HG02763 (cell line): ENCODE data around the gene LONRF2.

Experiments
- ATAC-seq: cut with Tn5 transposase; IDR thresholded peaks from one replicate; pipeline ENCODE4 v1.9.1; 2021; ENCODE audit warnings: mild to moderate bottlenecking, moderate library complexity; ENCODE audit not compliant: unreplicated experiment

The LONRF2 gene

DNA sequence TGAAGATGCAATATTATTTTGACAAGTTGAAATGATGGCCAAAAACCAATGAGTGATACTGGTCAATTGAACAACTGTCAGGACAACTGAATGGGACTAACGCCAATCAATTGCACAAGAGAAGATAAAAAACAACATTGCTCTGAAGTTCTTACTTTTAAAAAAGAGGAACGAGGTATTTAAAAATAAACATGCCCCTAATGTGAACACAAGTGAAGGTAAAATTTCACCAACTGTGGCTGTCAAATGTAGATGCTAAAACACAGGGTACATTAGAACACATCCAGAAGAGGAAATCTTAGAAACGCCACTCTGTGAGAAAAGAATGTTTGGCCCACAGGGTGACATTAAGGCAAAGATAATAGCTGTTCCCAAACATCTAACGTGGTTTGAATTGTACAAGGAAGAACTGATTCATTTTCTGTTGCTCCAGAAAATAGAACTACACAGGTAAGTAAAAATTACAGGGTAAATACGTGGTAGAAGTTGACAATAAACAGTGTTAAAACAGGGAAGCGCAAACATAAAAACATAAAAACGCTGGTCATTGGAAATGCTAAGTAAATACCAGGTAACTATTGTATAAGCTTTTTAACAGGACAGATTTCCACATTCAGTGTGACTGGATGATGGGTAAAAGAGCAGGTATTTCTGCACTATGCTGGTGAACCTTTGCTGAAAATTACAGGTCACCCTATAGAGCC is 20.3 kb downstream of the LONRF2 start:
- no peak for ATAC-seq

DNA sequence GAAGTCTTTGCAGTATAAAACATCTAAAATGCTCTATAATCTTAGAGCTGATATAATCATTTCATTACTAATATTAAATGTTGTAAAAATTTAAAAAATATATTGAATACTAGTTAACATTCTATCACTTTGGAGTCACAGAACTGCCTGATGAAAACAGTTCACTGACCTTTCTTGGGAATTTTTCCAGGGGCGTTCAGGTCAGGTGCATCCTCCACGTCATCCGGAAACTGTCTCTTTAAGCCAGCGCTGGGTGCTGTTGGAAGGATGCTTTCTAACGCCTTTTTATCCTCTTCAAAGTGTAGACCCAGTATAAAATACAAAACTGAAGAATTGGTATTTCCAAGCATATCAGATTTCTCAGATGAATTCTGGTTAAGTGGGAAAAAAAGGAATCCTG is 22.8 kb downstream of the LONRF2 start:
- ATAC-seq: no peak

DNA sequence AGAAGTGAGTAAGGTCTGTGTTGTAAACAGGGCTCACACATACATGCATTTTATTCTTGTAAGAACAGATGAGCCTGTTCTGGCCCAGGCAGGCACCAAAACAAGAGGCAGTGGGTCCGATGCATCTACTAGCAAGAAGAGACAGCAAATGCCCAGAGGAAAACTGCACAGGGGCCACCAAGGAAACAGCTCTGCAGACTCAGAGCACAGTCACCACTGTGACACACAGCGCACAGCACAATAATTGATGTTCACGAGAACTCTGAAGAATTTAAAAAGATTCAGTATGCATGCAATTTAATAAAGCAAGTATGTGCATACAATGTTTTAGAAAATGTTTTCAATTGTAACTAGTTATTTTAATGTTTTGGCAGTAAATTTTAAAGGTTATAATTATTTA is 24.8 kb downstream of the LONRF2 start:
- no peak for ATAC-seq

DNA sequence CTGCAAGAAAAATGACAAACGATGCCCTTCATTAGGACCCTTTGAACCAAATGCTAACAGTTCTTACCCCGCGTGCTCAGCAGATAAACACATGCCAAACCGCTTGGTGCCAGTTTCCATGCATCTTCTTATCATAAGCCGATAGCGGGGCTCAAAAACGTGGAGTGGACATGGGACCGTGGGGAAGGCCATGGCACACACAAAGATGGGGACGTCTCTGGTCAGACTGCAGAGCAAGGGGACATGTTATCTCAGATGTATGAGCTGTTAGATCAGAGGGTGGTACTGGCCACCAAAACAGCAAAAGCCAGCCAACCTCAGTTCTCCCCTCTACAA is 28.2 kb downstream of the LONRF2 start:
- no peak for ATAC-seq

DNA sequence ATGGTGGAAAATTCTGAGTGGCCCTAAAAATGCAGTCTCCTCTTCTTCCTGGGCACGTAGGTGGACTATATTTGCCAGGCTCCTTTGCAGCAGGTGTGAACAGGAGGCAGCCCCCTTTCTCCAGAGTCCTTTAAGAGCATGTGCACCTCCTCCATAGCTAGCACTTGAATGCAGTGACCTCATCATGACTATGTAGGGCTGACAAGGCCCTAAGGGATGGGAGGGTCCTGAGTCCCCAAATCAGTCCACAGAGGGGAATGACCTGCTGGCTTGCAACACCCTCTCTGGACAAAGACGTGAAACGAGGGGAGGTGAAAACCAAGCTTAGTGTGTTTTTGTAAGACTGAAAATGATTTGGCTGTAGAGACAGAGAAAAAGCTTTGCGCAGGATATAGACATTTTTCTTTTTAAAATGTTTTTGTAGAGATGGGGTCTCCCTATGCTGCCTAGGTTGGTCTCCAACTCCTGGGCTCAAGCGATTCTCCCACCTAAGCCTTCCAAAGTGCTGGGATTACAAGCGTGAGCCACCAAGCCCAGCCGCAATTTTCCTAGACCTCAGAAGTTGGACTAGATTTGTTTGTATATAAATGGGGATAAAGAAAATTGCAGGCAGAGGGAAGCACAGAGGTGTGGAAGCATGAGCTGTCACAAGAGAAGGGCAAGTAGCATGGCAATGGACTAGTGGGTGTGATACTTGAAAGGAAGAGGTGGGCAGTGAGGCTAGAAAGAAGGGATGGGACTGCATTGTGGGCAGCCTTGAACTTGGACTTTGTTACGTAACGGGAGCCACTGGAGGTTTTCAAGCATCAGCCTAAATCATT is 28.8 kb downstream of the LONRF2 start:
- no peak for ATAC-seq

DNA sequence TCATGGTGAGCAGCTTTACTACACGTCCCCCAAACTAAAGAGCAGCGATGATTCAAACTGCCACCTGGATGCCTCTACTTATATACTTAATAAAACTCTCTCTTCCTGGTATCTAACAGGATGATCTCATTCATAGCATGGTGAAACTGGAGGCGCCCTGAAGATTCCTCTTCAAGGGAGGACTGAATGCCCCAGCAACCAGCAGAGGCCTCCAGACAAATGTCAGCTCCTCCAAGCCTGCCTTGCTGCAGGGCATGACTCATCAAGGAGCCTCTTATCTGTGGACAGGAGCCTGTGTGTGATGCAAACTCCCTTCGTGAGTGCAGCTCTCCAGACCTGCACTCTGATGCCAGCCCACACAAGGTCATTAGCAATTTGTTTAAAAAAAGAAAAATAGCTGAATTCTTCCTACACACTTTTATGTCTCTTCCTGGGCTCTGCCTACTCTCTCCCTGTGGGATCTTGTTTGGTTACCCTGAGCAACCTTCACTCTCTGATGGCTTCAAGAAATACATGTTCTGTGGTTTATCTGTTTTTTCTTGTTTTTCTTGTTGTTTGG is 30.2 kb downstream of the LONRF2 start:
- ATAC-seq: no peak

DNA sequence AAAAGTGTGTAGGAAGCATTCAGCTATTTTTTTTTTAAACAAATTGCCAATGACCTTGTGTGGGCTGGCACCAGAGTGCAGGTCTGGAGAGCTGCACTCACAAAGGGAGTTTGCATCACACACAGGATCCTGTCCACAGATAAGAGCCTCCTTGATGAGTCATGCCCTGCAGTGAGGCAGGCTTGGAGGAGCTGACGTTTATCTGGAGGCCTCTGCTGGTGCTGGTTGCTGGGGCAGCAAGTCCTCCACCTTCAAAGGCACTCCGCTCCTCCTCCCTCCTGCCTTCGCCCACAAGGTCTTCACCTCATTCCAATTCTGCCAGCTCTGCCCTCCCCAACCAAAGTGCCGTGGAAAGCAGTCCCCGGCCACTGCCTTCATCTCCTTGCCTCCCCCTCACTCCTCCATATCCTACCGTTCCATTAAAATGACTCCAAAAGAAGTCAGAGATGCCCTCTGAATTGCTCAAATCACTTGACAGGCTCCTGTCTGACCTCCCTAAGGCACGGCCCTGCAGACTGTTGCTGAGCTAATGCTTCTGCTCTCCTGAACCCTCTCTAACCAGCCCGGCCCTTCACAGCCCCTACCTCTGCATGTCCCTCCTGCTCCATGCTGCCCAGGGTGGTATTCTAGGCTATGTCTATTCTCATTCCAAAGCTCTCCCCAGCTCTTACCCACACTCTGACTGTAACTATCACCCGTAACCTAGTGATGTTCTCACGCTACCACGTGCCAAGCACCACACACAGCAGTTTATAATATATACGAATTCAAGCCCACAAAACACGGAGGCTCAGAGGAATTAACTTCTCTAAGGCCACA is 30.9 kb downstream of the LONRF2 start:
- ATAC-seq: no peak

DNA sequence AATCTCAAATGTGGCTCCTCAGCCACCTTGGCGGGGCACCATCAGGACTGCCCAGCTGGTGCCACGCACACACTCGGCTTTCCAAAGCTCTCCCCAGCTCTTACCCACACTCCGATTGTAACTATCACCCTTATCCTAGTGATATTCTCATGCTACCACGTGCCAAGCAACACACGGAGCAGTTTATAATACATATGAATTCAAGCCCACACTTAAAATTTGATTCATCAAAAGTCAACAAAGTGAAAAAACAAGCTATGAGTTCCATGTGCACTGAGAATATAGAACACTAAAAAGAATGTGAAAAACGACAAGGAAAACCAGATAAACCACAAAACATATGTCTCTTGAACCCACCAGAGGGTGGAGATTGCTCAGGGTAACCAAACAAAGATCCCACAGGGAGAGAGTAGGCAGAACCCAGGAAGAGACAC is 31.6 kb downstream of the LONRF2 start:
- ATAC-seq: no peak

DNA sequence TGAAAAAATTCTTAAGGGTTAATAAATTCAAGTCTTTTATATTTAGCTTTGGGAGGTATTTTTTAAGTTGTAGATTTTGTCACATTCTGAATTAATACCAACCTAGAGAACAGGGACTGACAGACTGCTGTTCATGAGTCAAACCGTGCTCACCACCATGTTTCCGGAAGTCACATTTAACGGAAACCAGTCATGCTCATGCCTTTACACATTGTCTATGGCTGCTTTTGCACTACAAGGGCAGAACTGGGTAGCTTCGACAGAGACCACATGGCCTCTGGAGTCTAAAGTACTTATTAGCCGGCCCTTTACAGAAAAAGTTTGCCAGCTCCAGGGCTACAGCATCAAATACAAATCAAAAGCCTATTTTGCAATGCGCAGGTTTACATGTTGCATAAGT is 33.3 kb downstream of the LONRF2 start:
- ATAC-seq: no peak

DNA sequence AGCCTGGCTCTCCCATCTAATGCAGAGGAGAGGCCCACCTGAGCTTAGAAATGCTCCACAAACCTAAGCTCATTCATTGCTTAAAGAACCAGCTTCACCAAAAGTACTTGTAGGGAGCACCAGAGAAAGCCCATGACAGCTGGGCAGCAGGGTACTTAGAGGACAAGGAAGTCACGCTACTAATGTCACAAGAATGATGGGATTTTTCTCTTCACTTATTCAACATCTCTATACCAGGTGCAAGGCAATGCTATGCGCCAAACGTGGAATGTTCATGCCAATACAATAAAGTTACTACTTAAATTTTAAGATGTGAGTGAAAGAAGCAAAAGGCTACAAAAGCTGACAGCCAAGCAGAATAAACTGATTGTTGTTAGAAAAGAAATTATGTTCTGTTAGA is 36.0 kb downstream of the LONRF2 start:
- ATAC-seq: no peak

DNA sequence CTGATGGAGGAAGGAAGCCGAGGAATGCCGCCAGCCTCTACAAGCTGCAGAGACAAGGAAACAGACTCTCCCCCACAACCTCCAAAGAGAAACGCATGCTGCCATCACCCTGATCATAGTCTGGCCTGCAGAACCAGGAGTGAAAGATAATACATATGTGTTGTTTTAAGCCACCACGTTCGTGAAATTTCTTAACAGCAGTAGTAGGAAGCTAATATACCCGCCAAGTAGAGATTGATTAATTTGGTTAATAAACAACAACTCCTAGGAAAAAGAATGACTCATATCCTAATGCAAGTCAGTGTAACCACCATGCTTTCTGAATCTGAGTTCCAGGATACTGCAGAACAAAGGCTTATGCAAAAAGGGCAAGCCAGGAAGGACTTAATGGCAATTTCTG is 36.6 kb downstream of the LONRF2 start:
- ATAC-seq: no peak

DNA sequence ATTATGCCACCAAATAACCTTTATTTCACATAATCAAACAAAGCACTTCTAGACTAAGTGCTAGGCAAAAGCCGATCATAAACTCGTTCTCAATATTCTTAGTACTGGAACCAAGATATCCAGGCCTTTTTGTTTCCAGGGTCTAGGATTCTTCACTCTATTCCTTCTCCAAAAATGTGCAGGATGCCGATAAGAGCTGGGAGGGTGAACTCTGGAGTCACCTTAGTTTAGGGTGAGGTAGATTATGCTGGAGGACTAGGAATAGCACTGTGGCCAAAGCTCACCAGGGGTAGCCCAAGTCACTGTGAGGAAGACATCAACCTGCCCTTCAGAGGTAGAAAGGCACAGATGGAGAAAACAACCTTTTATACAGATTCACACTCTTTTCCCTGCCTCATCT is 37.3 kb downstream of the LONRF2 start:
- ATAC-seq: no peak

DNA sequence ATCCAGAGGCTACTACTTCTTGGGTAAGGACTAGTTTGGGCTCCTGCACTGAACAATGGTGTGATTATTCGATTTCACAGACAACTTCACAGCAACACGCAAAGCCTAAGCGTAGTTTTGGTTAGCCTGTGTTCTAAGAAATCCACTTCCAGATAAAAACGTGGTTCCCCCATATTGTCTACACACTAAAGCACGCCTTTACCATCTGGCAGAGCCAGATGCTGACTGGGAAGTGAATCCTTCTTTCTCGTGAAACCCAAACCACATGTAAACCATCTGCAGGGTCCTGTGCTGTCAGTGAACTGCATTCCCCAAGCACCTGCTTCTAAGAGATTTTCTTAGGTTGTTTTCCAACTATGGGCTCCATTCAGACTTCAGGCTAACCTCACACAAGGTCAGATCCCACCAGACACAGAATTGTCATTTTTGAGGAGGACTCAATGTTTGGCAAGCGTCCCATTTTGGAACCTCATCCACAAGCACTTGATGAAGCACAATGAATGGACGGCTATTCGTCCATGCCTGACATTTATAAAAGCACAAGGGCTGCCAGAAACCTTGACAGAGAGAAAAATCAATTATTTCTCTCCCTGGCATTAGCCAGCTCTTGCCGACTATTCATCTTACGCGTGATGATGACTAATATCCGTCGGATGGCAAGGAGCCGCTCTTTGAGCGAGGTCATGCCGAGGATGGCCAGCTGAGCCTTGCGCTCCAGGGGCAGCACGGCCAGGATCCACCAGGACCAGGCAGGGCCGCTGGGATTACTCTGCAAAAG is 38.4 kb downstream of the LONRF2 start:
- ATAC-seq: no peak

DNA sequence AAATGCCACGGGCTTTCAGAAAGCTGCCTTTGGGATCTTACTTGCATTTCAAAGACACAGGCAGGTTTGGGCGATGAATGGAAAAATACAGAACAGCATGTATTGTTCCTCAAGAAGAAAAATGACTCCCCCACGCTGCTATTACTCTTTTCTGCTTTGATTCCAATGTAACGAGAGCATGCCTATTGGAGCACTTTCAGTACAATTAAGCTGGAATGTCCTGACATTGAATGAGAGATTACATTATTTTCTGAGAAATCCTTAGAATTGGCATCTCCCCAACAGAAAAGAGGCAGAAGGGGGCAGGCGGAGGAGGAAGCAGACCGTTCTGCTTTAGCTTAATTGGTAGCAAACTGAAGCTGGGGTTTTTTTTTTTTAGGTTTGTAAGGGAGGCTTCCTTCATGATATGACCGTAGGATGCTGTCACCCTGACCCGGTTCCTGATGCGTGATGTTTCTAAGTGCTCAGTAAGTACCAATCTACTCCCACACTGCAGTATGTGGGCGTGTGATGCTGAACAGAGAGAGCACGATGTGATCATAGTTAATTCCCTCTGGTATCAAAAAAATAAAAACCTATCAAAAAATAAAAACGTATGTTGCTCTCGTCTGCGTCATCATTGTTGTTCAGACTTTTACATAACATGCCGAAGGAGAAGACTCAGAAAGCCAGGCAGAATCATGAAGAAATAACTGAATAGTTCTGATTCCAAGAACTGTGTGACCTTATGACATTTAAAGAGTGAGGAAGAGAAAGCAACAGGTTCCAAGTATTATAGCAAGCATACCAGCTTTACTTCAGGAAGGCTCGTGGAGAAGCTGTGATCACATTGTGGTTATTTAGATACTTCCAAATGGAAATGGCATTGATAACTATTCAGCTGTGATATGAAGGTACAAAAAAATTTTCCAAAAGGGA is 40.5 kb downstream of the LONRF2 start:
- no peak for ATAC-seq

DNA sequence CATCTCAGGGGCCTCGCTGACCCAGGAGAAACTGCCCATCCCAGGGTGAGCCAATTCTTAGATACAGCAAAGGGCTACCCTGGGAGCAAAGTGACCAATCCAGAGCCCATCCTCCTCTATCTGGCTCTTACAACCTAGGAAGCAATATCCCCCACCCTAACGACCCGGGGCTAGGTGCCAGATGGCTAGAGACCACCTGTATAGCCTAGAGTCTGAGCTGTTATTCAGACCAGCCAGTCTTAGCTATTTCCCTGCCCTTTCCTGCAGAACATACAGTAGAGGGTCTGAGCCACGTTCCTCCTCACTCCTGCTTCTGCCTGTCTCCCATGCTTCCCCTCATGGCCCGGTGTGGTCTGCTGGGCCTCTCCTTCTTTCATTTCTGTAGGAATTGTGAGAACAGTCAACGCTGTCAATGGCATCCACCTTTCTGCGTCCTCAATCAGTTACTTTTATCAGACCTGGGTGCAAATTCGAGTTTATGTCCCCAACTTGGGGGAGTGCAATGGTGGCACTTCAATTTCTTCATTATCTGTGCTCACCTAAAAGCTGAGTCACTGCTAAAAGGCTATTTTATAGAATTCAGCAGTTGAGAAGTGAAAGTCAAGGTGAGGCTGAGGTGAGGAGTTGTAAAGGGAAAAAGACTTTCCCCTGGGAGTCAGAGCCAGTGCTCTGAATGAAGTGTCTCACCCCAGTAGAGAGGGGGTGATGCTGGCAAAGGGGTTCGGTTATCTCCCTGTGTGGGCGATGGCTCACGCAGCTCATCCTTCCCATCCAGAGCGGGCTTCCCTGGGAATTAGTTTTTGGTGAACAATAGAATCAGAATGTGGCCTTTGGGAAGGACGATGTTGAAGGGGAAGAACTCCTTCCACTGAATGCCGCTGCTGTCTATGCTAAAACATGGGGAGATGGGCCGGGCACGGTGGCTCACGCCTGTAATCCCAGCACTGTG is 42.4 kb downstream of the LONRF2 start:
- ATAC-seq: no peak

DNA sequence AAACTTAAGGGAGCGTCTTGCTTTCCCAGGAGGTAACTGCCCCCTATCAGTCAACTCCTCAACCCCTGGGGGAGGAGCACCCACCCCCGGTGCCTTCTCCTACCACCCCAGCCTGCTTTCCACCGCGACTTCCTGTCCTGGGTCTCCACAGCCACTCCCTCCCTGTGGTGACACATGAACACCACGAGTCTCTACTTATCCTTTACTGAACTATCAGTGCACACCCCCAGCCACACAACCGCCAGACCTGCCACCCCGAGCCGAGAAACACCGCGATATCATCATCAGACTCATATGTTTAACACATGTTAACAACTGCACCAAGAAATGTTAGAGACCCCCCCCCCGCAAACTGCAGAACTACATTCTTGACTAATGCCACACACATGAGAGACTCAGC is 43.3 kb downstream of the LONRF2 start:
- ATAC-seq: no peak

DNA sequence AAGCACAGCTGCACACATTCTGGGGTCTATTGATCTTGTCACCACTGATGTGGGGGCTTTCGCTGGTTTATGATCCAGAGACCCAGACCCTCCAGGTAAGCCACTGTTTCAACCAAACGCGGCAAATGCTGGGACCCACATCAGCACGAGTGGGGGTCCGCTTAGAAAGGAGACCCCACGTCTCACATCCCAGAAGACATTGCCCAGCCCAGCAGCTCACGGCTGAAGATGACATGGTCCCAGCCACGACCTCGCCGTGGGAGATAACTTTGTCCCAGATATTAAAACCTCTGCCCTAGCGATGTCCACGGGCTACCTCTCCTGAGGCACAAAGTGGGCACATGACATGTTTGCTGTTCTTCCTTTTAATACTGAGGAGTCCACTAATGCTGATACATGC is 43.8 kb downstream of the LONRF2 start:
- ATAC-seq: no peak

DNA sequence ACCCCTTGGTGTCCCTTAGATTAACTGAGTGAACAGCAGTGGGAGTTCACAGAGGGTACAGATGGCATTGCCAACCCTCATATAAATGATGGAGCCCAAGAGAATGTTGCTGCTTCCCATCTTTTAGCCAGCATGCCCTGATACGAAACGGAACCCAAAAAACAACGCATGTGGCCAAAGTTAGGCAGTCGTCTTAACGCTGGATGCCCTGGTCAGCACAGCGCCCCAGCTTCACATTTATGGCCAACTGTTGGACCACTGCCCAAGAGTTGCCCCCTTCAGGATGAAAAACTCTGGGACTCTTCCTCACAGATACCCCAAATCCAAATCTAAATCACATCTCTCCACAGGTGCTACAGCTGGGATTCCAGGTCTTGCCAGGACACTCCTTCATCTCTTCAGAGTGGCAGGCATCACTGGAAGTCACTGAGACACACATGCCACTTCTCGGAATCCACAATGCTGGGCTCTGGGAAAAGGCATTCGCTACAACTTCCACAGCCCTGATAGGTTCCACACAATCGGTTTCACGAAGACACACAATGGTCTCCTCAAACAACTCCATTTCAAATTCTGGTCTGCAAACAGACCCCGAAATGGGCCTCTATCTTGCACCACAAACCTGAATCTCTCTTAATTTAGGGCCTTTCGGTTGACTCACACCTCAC is 44.6 kb downstream of the LONRF2 start:
- ATAC-seq: no peak
